Mononuclear cell (primary cell): ENCODE measurements around the gene PTPRE. TPM values are rescaled to one million over a fixed set of nuclear protein-coding genes. Genes with fewer than 3 reads are reported as not detected.

ENCODE experiments used
- H3K27me3 ChIP-seq: 2 replicates; pipeline ENCODE4 v1.6.0; 2011; ENCODE audit warnings: low read length, control low read depth; ENCODE audit not compliant: insufficient read depth
- H3K4me1 ChIP-seq: 2 replicates; pipeline ENCODE4 v1.5.1; 2011; ENCODE audit warnings: mild to moderate bottlenecking, low read length, control low read depth; ENCODE audit not compliant: insufficient read depth
- H3K4me3 ChIP-seq: 2 replicates; pipeline ENCODE4 v1.5.1; 2011; ENCODE audit warnings: mild to moderate bottlenecking, low read length, moderate library complexity
- H3K9me3 ChIP-seq: 2 replicates; pipeline ENCODE4 v1.5.1; 2011; ENCODE audit warnings: low read depth, mild to moderate bottlenecking, control low read depth, low read length
- total RNA-seq: library from RNA; depleted of rRNA; stranded (reverse); fragments of >200 nt; gene quantifications from one replicate; pipeline ENCODE4 v1.2.3, GENCODE V29; 2012

Gene PTPRE
- total RNA-seq, 1 donor: 205 TPM

GRCh38 chr10:128053356-128053755, 146.5 kb downstream of the PTPRE start:
- Histone ChIP-seq H3K27me3 (no peaks in the 10 kb centered on the region), H3K4me1 (peaks cover 84% of the 10 kb centered on the region), H3K9me3 (no peaks in the 10 kb centered on the region), H3K4me3 (no peak overlapping the region)

- peaks cover 84% of the 10 kb centered on the region for H3K4me1 ChIP-seq
- no peaks in the 10 kb centered on the region for H3K27me3 ChIP-seq
- H3K4me3 ChIP-seq: no peak overlapping the region
- no peaks in the 10 kb centered on the region for H3K9me3 ChIP-seq
Measured at GRCh38 chr10:128054163-128054970, 147.5 kb downstream of the PTPRE start.

GRCh38 chr10:128055061-128055868, 148.4 kb downstream of the PTPRE start:
- Histone ChIP-seq H3K4me1 (peaks cover 86% of the 10 kb centered on the region), H3K9me3 (no peaks in the 10 kb centered on the region), H3K27me3 (no peaks in the 10 kb centered on the region), H3K4me3 (no peak overlapping the region)

- no peaks in the 10 kb centered on the region for H3K9me3 ChIP-seq
- H3K27me3 ChIP-seq: no peaks in the 10 kb centered on the region
- H3K4me3 ChIP-seq: no peak overlapping the region
- peaks cover 85% of the 10 kb centered on the region for H3K4me1 ChIP-seq
Measured at GRCh38 chr10:128056303-128057050, 149.6 kb downstream of the PTPRE start.

- H3K27me3 ChIP-seq: no peaks in the 10 kb centered on the region
- H3K4me3 ChIP-seq: no peak overlapping the region
- H3K4me1 ChIP-seq: peaks cover 85% of the 10 kb centered on the region
- H3K9me3 ChIP-seq: no peaks in the 10 kb centered on the region
Measured at GRCh38 chr10:128058106-128058749, 151.3 kb downstream of the PTPRE start.

GRCh38 chr10:128058750-128059134, 151.8 kb downstream of the PTPRE start:
- Histone ChIP-seq H3K9me3 (no peaks in the 10 kb centered on the region), H3K4me3 (no peak overlapping the region), H3K4me1 (peaks cover 85% of the 10 kb centered on the region), H3K27me3 (no peaks in the 10 kb centered on the region)

GRCh38 chr10:128059266-128059981, 152.5 kb downstream of the PTPRE start:
- H3K9me3 ChIP-seq: no peaks in the 10 kb centered on the region
- H3K4me3 ChIP-seq: no peak overlapping the region
- H3K4me1 ChIP-seq: peaks cover 85% of the 10 kb centered on the region
- no peaks in the 10 kb centered on the region for H3K27me3 ChIP-seq

GRCh38 chr10:128059982-128060293, 153.0 kb downstream of the PTPRE start:
- H3K9me3 ChIP-seq: no peaks in the 10 kb centered on the region
- H3K4me1 ChIP-seq: peaks cover 85% of the 10 kb centered on the region
- H3K27me3 ChIP-seq: no peaks in the 10 kb centered on the region
- H3K4me3 ChIP-seq: no peak overlapping the region

- Histone ChIP-seq H3K4me3 (no peak overlapping the region), H3K9me3 (no peaks in the 10 kb centered on the region), H3K4me1 (peaks cover 85% of the 10 kb centered on the region), H3K27me3 (no peaks in the 10 kb centered on the region)
Measured at GRCh38 chr10:128060341-128061250, 153.7 kb downstream of the PTPRE start.

GRCh38 chr10:128061306-128062300, 154.7 kb downstream of the PTPRE start:
- no peak overlapping the region for H3K4me3 ChIP-seq
- peaks cover 92% of the 10 kb centered on the region for H3K4me1 ChIP-seq
- H3K27me3 ChIP-seq: no peaks in the 10 kb centered on the region
- H3K9me3 ChIP-seq: no peaks in the 10 kb centered on the region

GRCh38 chr10:128062331-128062880, 155.5 kb downstream of the PTPRE start:
- H3K4me3 ChIP-seq: no peak overlapping the region
- H3K27me3 ChIP-seq: no peaks in the 10 kb centered on the region
- peaks cover 93% of the 10 kb centered on the region for H3K4me1 ChIP-seq
- no peaks in the 10 kb centered on the region for H3K9me3 ChIP-seq

GRCh38 chr10:128062881-128063563, 156.1 kb downstream of the PTPRE start:
- H3K27me3 ChIP-seq: no peaks in the 10 kb centered on the region
- peak overlapping the region; percentile 11 for H3K4me3 ChIP-seq
- peaks cover 87% of the 10 kb centered on the region for H3K4me1 ChIP-seq
- no peaks in the 10 kb centered on the region for H3K9me3 ChIP-seq
